Measurements from ENCODE around the gene SEC22C. TPM values are rescaled to one million over a fixed set of nuclear protein-coding genes. Genes with fewer than 3 reads are reported as not detected.

SEC22C gene
- total and polyA plus RNA-seq, 2 of the 13 experiments (the other 11 are each of a cell fraction or from before 2014, with no cell fraction given): 20.0 to 40.0 TPM

DNA sequence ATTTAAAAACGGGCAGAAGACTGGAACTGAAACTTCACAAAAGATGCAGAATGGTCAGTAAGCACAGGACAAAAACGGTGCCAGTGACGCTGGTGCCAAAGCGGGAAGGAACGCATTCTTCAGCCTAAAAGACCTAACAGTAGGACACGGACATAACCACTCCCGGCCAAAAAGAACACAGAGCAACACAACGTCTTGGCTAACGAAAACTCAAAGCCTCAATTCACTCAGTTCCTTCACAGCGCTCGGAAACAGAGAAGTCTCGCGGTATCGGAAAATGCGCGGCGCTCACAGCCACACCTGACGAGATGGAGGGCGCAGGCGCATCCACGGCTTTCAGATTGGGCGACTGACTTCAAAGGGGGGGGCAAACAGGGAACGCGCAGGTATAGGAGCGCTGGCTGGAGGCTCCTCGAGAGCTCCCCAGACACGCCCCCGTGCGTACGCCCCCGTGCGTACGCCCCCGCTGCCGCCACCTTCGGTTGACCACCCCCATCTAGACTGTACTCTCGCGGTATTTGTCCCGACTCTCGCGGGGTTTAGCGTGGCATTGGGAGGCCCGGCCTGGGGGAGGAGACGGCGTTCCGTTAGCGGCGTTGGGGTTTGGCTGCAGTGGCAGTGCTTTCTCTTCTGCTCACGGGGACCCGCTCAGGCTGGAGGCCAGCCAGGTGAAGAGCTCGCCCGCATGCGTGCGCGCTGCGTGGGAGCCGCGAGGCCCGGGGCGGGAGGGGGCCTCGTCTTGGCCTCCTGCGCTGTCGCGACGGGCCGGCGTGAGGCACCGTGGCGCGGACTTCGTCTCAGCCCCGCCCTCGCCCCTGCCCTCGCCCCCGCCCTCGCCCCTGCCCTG, 18.6 kb upstream of the SEC22C start, which contains the start of gene NKTR (continued):
- TF ChIP-seq, protein P1, sequence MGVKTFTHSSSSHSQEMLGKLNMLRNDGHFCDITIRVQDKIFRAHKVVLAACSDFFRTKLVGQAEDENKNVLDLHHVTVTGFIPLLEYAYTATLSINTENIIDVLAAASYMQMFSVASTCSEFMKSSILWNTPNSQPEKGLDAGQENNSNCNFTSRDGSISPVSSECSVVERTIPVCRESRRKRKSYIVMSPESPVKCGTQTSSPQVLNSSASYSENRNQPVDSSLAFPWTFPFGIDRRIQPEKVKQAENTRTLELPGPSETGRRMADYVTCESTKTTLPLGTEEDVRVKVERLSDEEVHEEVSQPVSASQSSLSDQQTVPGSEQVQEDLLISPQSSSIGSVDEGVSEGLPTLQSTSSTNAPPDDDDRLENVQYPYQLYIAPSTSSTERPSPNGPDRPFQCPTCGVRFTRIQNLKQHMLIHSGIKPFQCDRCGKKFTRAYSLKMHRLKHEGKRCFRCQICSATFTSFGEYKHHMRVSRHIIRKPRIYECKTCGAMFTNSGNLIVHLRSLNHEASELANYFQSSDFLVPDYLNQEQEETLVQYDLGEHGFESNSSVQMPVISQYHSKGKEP (CRISPR knock-in tag; IDR thresholded peaks at IDR 0.05): no peak
- TF ChIP-seq CCDC6 (CRISPR knock-in tag; IDR thresholded peaks at IDR 0.05): peak; percentile 93; the same call in 1 of the 2 replicates
- TF ChIP-seq, protein P2, sequence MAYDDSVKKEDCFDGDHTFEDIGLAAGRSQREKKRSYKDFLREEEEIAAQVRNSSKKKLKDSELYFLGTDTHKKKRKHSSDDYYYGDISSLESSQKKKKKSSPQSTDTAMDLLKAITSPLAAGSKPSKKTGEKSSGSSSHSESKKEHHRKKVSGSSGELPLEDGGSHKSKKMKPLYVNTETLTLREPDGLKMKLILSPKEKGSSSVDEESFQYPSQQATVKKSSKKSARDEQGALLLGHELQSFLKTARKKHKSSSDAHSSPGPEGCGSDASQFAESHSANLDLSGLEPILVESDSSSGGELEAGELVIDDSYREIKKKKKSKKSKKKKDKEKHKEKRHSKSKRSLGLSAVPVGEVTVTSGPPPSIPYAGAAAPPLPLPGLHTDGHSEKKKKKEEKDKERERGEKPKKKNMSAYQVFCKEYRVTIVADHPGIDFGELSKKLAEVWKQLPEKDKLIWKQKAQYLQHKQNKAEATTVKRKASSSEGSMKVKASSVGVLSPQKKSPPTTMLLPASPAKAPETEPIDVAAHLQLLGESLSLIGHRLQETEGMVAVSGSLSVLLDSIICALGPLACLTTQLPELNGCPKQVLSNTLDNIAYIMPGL (CRISPR knock-in tag; IDR thresholded peaks at IDR 0.05; ENCODE audit: borderline replicate concordance in 1 of 2, low read depth in 1 of 2): peak; percentile 70 to 87
- TF ChIP-seq ZFP36L1 (CRISPR knock-in tag; IDR thresholded peaks at IDR 0.05): no peak
- no peak; the same call in 1 of the 2 replicates for TF ChIP-seq MEF2D (CRISPR knock-in tag; IDR thresholded peaks at IDR 0.05)
- peak; percentile 67 for TF ChIP-seq SP5 (CRISPR knock-in tag; IDR thresholded peaks at IDR 0.05; ENCODE audit: borderline replicate concordance, low read depth)
- TF ChIP-seq, protein P3, sequence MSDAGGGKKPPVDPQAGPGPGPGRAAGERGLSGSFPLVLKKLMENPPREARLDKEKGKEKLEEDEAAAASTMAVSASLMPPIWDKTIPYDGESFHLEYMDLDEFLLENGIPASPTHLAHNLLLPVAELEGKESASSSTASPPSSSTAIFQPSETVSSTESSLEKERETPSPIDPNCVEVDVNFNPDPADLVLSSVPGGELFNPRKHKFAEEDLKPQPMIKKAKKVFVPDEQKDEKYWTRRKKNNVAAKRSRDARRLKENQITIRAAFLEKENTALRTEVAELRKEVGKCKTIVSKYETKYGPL (CRISPR knock-in tag; IDR thresholded peaks at IDR 0.05): no peak
- TF ChIP-seq U2AF2 (IDR thresholded peaks at IDR 0.05; ENCODE audit: low read depth, low read length): no peak
- TF ChIP-seq, protein P4, sequence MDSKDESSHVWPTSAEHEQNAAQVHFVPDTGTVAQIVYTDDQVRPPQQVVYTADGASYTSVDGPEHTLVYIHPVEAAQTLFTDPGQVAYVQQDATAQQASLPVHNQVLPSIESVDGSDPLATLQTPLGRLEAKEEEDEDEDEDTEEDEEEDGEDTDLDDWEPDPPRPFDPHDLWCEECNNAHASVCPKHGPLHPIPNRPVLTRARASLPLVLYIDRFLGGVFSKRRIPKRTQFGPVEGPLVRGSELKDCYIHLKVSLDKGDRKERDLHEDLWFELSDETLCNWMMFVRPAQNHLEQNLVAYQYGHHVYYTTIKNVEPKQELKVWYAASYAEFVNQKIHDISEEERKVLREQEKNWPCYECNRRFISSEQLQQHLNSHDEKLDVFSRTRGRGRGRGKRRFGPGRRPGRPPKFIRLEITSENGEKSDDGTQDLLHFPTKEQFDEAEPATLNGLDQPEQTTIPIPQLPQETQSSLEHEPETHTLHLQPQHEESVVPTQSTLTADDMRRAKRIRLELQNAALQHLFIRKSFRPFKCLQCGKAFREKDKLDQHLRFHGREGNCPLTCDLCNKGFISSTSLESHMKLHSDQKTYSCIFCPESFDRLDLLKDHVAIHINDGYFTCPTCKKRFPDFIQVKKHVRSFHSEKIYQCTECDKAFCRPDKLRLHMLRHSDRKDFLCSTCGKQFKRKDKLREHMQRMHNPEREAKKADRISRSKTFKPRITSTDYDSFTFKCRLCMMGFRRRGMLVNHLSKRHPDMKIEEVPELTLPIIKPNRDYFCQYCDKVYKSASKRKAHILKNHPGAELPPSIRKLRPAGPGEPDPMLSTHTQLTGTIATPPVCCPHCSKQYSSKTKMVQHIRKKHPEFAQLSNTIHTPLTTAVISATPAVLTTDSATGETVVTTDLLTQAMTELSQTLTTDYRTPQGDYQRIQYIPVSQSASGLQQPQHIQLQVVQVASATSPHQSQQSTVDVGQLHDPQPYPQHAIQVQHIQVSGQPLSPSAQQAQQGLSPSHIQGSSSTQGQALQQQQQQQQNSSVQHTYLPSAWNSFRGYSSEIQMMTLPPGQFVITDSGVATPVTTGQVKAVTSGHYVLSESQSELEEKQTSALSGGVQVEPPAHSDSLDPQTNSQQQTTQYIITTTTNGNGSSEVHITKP (CRISPR knock-in tag; IDR thresholded peaks at IDR 0.05; ENCODE audit: low read depth): no peak
- no peak for TF ChIP-seq BRD4 (CRISPR knock-in tag; IDR thresholded peaks at IDR 0.05)
- no peak for TF ChIP-seq WIZ (CRISPR knock-in tag; IDR thresholded peaks at IDR 0.05)
- TF ChIP-seq BCL6 (CRISPR knock-in tag; IDR thresholded peaks at IDR 0.05): peak; percentile 61; the same call in 1 of the 2 replicates
- peak; percentile 76; the same call in 1 of the 2 replicates for TF ChIP-seq ZNF543 (CRISPR knock-in tag; IDR thresholded peaks at IDR 0.05)

All from HepG2 (cell line).